Activated CD4-positive, alpha-beta memory T cell treated with anti-CD3 and anti-CD28 coated beads, Interleukin-2, amount 10 ng/mL, durations not matched to agents 7 days and 5 days (primary cell): ENCODE results near the gene SDK1. TPM values are rescaled to one million over a fixed set of nuclear protein-coding genes. Genes with fewer than 3 reads are reported as not detected.

ENCODE experiments used
- CTCF ChIA-PET: fragments of 350-600 bp; sonication (Branson Sonifier 250); formaldehyde crosslinking; loops from one replicate; lab custom pipeline; 2021; ENCODE audit warnings: antibody characterized with exemption, inconsistent platforms; lab: Charles Lee
- POLR2A ChIA-PET: fragments of 350-600 bp; sonication (Branson Sonifier 250); formaldehyde crosslinking; loops from one replicate; lab custom pipeline; 2021; ENCODE audit warnings: antibody characterized with exemption; lab: Charles Lee
- DNase-seq: peaks from one replicate; pipeline ENCODE4 v3.0.0-alpha.2; 2020
- H3K27ac Mint-ChIP-seq: one replicate; pipeline ENCODE4 v1.8.0; 2021; ENCODE audit warnings: mild to moderate bottlenecking, mixed read lengths
- H3K27me3 Mint-ChIP-seq: one replicate; pipeline ENCODE4 v1.8.0; 2021; ENCODE audit warnings: mixed read lengths
- H3K36me3 Mint-ChIP-seq: one replicate; pipeline ENCODE4 v1.8.0; 2021; ENCODE audit warnings: low read depth, mixed read lengths
- H3K4me1 Mint-ChIP-seq: one replicate; pipeline ENCODE4 v1.8.0; 2021; ENCODE audit warnings: mixed read lengths
- H3K4me3 Mint-ChIP-seq: one replicate; pipeline ENCODE4 v1.8.0; 2021; ENCODE audit warnings: mild to moderate bottlenecking, mixed read lengths
- H3K9me3 Mint-ChIP-seq: one replicate; pipeline ENCODE4 v1.8.0; 2021; ENCODE audit warnings: mixed read lengths
- total RNA-seq, 2 experiments: library from RNA; stranded (reverse); gene quantifications; one replicate each; pipeline ENCODE4 v1.2.3, GENCODE V29; 2021

Gene SDK1
- total RNA-seq, 2 experiments from 2014 or later, result 0.03 to 0.05 TPM

- no peaks in the 10 kb centered on the region for H3K9me3 Mint-ChIP-seq
Observed at GRCh38 chr7:3438352-3438751, 137.3 kb downstream of the SDK1 start.

GRCh38 chr7:3439333-3440030 lies 138.4 kb downstream of the SDK1 start:
- POLR2A ChIA-PET, result no interaction called here
- CTCF ChIA-PET, result no interaction called here

More at GRCh38 chr7:3438352-3438751, 137.3 kb downstream of the SDK1 start:
- H3K27me3 Mint-ChIP-seq, result peaks cover 12% of the 10 kb centered on the region
- no peaks in the 10 kb centered on the region for H3K4me1 Mint-ChIP-seq
- H3K27ac Mint-ChIP-seq, result no peak overlapping the region
- no peak overlapping the region for H3K4me3 Mint-ChIP-seq
- ChIA-PET CTCF (no interaction called here), POLR2A (no interaction called here)
- DNase-seq, result no peak
- H3K36me3 Mint-ChIP-seq, result no peaks in the 10 kb centered on the region

GRCh38 chr7:3440509-3440908 lies 139.5 kb downstream of the SDK1 start:
- Mint-ChIP-seq H3K9me3 (no peaks in the 10 kb centered on the region), H3K4me1 (no peaks in the 10 kb centered on the region), H3K27ac (no peak overlapping the region), H3K27me3 (peaks cover 17% of the 10 kb centered on the region), H3K36me3 (no peaks in the 10 kb centered on the region), H3K4me3 (no peak overlapping the region)
- no peak for DNase-seq
- ChIA-PET POLR2A (no interaction called here), CTCF (no interaction called here)

More at GRCh38 chr7:3439333-3440030, 138.4 kb downstream of the SDK1 start:
- DNase-seq, result no peak
- Mint-ChIP-seq H3K27me3 (peaks cover 13% of the 10 kb centered on the region), H3K36me3 (no peaks in the 10 kb centered on the region), H3K27ac (no peak overlapping the region), H3K4me3 (no peak overlapping the region), H3K4me1 (no peaks in the 10 kb centered on the region), H3K9me3 (no peaks in the 10 kb centered on the region)

- DNase-seq, result no peak
- H3K27me3 Mint-ChIP-seq, result peaks cover 25% of the 10 kb centered on the region
- no peaks in the 10 kb centered on the region for H3K36me3 Mint-ChIP-seq
- no peaks in the 10 kb centered on the region for H3K9me3 Mint-ChIP-seq
- no peaks in the 10 kb centered on the region for H3K4me1 Mint-ChIP-seq
- no peak overlapping the region for H3K4me3 Mint-ChIP-seq
- CTCF ChIA-PET, result no interaction called here
- POLR2A ChIA-PET, result no interaction called here
- no peak overlapping the region for H3K27ac Mint-ChIP-seq
Observed at GRCh38 chr7:3443716-3444115, 142.7 kb downstream of the SDK1 start.

GRCh38 chr7:3446786-3447185 lies 145.7 kb downstream of the SDK1 start:
- H3K36me3 Mint-ChIP-seq, result no peaks in the 10 kb centered on the region
- peaks cover 25% of the 10 kb centered on the region for H3K27me3 Mint-ChIP-seq
- H3K4me1 Mint-ChIP-seq, result no peaks in the 10 kb centered on the region
- ChIA-PET CTCF (no interaction called here), POLR2A (no interaction called here)
- no peak for DNase-seq
- H3K9me3 Mint-ChIP-seq, result no peaks in the 10 kb centered on the region
- H3K4me3 Mint-ChIP-seq, result no peak overlapping the region
- no peak overlapping the region for H3K27ac Mint-ChIP-seq

GRCh38 chr7:3451701-3452100 lies 150.6 kb downstream of the SDK1 start:
- POLR2A ChIA-PET, result no interaction called here
- Mint-ChIP-seq H3K4me3 (no peak overlapping the region), H3K9me3 (no peaks in the 10 kb centered on the region), H3K27ac (no peak overlapping the region), H3K36me3 (no peaks in the 10 kb centered on the region), H3K4me1 (no peaks in the 10 kb centered on the region), H3K27me3 (peaks cover 14% of the 10 kb centered on the region)
- CTCF ChIA-PET, result no interaction called here
- DNase-seq, result no peak

- no peak for DNase-seq
- ChIA-PET POLR2A (no interaction called here), CTCF (no interaction called here)
- Mint-ChIP-seq H3K4me1 (no peaks in the 10 kb centered on the region), H3K4me3 (no peak overlapping the region), H3K9me3 (no peaks in the 10 kb centered on the region), H3K27ac (no peak overlapping the region), H3K36me3 (no peaks in the 10 kb centered on the region), H3K27me3 (peaks cover 11% of the 10 kb centered on the region)
Observed at GRCh38 chr7:3453398-3453797, 152.3 kb downstream of the SDK1 start.

GRCh38 chr7:3455806-3456595 lies 154.9 kb downstream of the SDK1 start:
- DNase-seq, result no peak
- H3K9me3 Mint-ChIP-seq, result no peaks in the 10 kb centered on the region
- H3K4me3 Mint-ChIP-seq, result no peak overlapping the region
- H3K27me3 Mint-ChIP-seq, result peaks cover 10% of the 10 kb centered on the region
- H3K27ac Mint-ChIP-seq, result no peak overlapping the region
- ChIA-PET CTCF (no interaction called here), POLR2A (no interaction called here)
- H3K36me3 Mint-ChIP-seq, result no peaks in the 10 kb centered on the region
- peaks cover 3% of the 10 kb centered on the region for H3K4me1 Mint-ChIP-seq

- ChIA-PET POLR2A (no interaction called here), CTCF (no interaction called here)
- Mint-ChIP-seq H3K27ac (no peak overlapping the region), H3K4me3 (no peak overlapping the region), H3K36me3 (no peaks in the 10 kb centered on the region), H3K4me1 (peaks cover 26% of the 10 kb centered on the region), H3K9me3 (no peaks in the 10 kb centered on the region), H3K27me3 (peaks cover 4% of the 10 kb centered on the region)
- no peak for DNase-seq
Observed at GRCh38 chr7:3459111-3459510, 158.1 kb downstream of the SDK1 start.

- no peaks in the 10 kb centered on the region for H3K36me3 Mint-ChIP-seq
- no peak overlapping the region for H3K4me3 Mint-ChIP-seq
- POLR2A ChIA-PET, result no interaction called here
- CTCF ChIA-PET, result interaction anchor here (0.9 to 1.2 kb wide), 3 partner anchors 12 to 598 kb away, joined by 3 read pairs; no protein-coding TSS in a partner anchor
- H3K9me3 Mint-ChIP-seq, result no peaks in the 10 kb centered on the region
- DNase-seq, result peak; percentile 73
- H3K27me3 Mint-ChIP-seq, result peaks cover 4% of the 10 kb centered on the region
- peaks cover 26% of the 10 kb centered on the region for H3K4me1 Mint-ChIP-seq
- peak overlapping the region; percentile 36 for H3K27ac Mint-ChIP-seq
Observed at GRCh38 chr7:3461923-3462322, 160.9 kb downstream of the SDK1 start.

- ChIA-PET POLR2A (interaction anchor here (0.5 kb wide), 1 partner anchor 486 kb away, joined by 3 read pairs; no protein-coding TSS in a partner anchor), CTCF (no interaction called here)
- Mint-ChIP-seq H3K9me3 (no peaks in the 10 kb centered on the region), H3K27ac (no peak overlapping the region), H3K36me3 (no peaks in the 10 kb centered on the region), H3K4me3 (no peak overlapping the region), H3K4me1 (peaks cover 26% of the 10 kb centered on the region), H3K27me3 (peaks cover 3% of the 10 kb centered on the region)
- DNase-seq, result no peak
Observed at GRCh38 chr7:3463696-3464095, 162.6 kb downstream of the SDK1 start.

GRCh38 chr7:3464900-3465622 lies 164.0 kb downstream of the SDK1 start:
- Mint-ChIP-seq H3K27me3 (no peaks in the 10 kb centered on the region), H3K4me3 (no peak overlapping the region), H3K4me1 (peaks cover 26% of the 10 kb centered on the region), H3K9me3 (no peaks in the 10 kb centered on the region), H3K36me3 (no peaks in the 10 kb centered on the region), H3K27ac (no peak overlapping the region)
- CTCF ChIA-PET, result no interaction called here
- no peak for DNase-seq
- POLR2A ChIA-PET, result no interaction called here

GRCh38 chr7:3466261-3466660 lies 165.2 kb downstream of the SDK1 start:
- ChIA-PET CTCF (no interaction called here), POLR2A (no interaction called here)
- Mint-ChIP-seq H3K4me1 (peaks cover 20% of the 10 kb centered on the region), H3K36me3 (no peaks in the 10 kb centered on the region), H3K27ac (no peak overlapping the region), H3K9me3 (no peaks in the 10 kb centered on the region), H3K27me3 (peaks cover 3% of the 10 kb centered on the region), H3K4me3 (no peak overlapping the region)
- no peak for DNase-seq
